RWPE1 (cell line): ENCODE data around the gene GPER1.

Experiments used
- CTCF ChIA-PET: fragments of 350-600 bp; sonication (Branson Sonifier 250); formaldehyde crosslinking; extraction: SDS; loops from one replicate; lab custom pipeline; 2021; lab: Yijun Ruan, JAX
- POLR2A ChIA-PET: fragments of 400-600 bp; formaldehyde crosslinking; extraction: SDS; loops from one replicate; lab custom pipeline; 2020; ENCODE audit warnings: antibody characterized with exemption; ENCODE audit not compliant: low non-redundant PET; lab: Yijun Ruan, JAX
- DNase-seq: peaks from one replicate; pipeline ENCODE4 v3.0.0; 2012; ENCODE audit warnings: low spot score
- H3K27ac ChIP-seq: fragments of 450-650 bp; 2 replicates; pipeline ENCODE4 v1.5.1; 2017
- TF ChIP-seq, protein P1 (sequence below): fragments of 450-650 bp; conservative IDR thresholded peaks from 2 replicates; pipeline ENCODE4 v1.5.1; 2017; ENCODE audit warnings: low read depth, mild to moderate bottlenecking

GPER1 gene

GRCh38 chr7:1057416-1058291, 30.3 kb upstream of the GPER1 start:
- no peak for DNase-seq
- peak overlapping the region; percentile 49 for H3K27ac ChIP-seq
- ChIA-PET CTCF (interaction anchor here (1.8 to 2.3 kb wide), 2 partner anchors 12 to 65 kb away, joined by 7 to 8 read pairs; no protein-coding TSS in a partner anchor), POLR2A (interaction anchor here (0.6 kb wide), 1 partner anchor 64 kb away, joined by 3 read pairs; no protein-coding TSS in a partner anchor)
- TF ChIP-seq, protein P1, sequence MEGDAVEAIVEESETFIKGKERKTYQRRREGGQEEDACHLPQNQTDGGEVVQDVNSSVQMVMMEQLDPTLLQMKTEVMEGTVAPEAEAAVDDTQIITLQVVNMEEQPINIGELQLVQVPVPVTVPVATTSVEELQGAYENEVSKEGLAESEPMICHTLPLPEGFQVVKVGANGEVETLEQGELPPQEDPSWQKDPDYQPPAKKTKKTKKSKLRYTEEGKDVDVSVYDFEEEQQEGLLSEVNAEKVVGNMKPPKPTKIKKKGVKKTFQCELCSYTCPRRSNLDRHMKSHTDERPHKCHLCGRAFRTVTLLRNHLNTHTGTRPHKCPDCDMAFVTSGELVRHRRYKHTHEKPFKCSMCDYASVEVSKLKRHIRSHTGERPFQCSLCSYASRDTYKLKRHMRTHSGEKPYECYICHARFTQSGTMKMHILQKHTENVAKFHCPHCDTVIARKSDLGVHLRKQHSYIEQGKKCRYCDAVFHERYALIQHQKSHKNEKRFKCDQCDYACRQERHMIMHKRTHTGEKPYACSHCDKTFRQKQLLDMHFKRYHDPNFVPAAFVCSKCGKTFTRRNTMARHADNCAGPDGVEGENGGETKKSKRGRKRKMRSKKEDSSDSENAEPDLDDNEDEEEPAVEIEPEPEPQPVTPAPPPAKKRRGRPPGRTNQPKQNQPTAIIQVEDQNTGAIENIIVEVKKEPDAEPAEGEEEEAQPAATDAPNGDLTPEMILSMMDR, result no peak

DNA sequence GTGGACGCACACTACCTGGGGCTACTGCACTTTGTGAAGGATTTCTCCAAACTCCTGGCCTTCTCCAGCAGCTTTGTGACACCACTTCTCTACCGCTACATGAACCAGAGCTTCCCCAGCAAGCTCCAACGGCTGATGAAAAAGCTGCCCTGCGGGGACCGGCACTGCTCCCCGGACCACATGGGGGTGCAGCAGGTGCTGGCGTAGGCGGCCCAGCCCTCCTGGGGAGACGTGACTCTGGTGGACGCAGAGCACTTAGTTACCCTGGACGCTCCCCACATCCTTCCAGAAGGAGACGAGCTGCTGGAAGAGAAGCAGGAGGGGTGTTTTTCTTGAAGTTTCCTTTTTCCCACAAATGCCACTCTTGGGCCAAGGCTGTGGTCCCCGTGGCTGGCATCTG, 29.6 kb upstream of the GPER1 start:
- H3K27ac ChIP-seq, result peak overlapping the region; percentile 49
- CTCF ChIA-PET, result interaction anchor here (2.3 kb wide), 1 partner anchor 65 kb away, joined by 8 read pairs; no protein-coding TSS in a partner anchor
- POLR2A ChIA-PET, result interaction anchor here (0.6 kb wide), 1 partner anchor 65 kb away, joined by 3 read pairs; no protein-coding TSS in a partner anchor
- no peak for DNase-seq
- TF ChIP-seq, protein P1, result no peak

GRCh38 chr7:1058821-1059199, 29.1 kb upstream of the GPER1 start:
- DNase-seq, result no peak
- peak overlapping the region; percentile 49 for H3K27ac ChIP-seq
- TF ChIP-seq, protein P1, result no peak
- ChIA-PET POLR2A (interaction anchor here (0.6 kb wide), 1 partner anchor 65 kb away, joined by 3 read pairs; no protein-coding TSS in a partner anchor), CTCF (interaction anchor here (2.3 kb wide), 1 partner anchor 66 kb away, joined by 8 read pairs; no protein-coding TSS in a partner anchor)

- no peak for DNase-seq
- peak overlapping the region; percentile 49 for H3K27ac ChIP-seq
- ChIA-PET POLR2A (no interaction called here), CTCF (interaction anchor here (2.0 to 2.3 kb wide), 2 partner anchors 66 kb away, joined by 8 to 12 read pairs; no protein-coding TSS in a partner anchor)
- TF ChIP-seq, protein P1, result no peak
Observed at GRCh38 chr7:1059200-1060091, 28.5 kb upstream of the GPER1 start.

DNA sequence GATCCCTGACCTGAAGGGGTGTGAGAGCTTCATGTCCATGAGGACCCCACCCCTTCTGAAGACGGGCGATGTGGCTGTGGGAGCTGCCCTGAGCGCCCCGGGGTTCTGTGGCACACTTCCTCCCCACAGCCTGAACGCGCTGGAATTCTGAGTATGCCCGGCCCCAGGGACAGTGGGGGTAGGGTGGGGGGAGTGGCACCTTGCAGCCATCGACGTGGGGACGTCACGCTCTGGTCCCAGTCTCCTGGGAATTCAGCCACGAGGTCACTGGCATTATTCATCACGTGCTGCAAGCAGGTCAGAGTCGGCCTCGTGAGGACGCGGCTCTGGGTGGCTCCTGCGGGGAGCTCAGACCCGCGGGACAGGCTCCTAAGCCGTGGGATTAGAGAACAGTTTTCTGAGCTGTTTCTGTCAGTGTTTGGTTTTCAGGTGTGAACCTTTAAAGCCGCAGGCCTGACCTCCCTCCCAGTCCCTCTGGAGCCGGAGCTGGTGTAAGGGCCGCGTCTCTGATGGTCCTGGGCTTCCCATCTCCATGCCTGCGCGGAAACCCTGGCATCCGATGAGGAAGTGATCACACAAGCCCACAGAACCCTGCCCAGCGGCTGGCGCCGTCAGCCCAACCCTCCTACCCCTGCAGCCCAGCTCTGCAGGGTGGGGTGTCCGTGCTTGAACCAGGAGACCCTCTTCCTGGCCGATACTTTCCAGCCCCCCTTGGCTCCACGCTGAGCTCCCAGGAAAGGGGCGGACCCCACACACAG, 27.4 kb upstream of the GPER1 start:
- no peak for DNase-seq
- TF ChIP-seq, protein P1, result no peak
- H3K27ac ChIP-seq, result peak overlapping the region; percentile 2
- ChIA-PET CTCF (interaction anchor here (0.5 to 2.0 kb wide), 2 partner anchors 68 to 86 kb away, joined by 3 to 12 read pairs; no protein-coding TSS in a partner anchor), POLR2A (no interaction called here)
